Esophagus muscularis mucosa (tissue), 4 donors: ENCODE data around the gene CPA4. TPM values are rescaled to one million over a fixed set of nuclear protein-coding genes. Genes with fewer than 3 reads are reported as not detected.

Experiments used
- DNase-seq: peaks from one replicate; pipeline ENCODE4 v3.0.0-alpha.2; 2017; ENCODE audit errors: extremely low spot score
- H3K27ac ChIP-seq, 4 donors: fragments of 200-600 bp; sonication (generic); replicated peaks in 1 of 4; 1 replicate in 3 of 4; 2 replicates in 1 of 4; pipeline ENCODE4 v1.5.1; 2016 to 2019; ENCODE audit warnings: mild to moderate bottlenecking in 1 of 4
- H3K27me3 ChIP-seq, 4 donors: fragments of 200-600 bp; sonication (generic); one replicate each; pipeline versions ENCODE4 v1.5.1 to v1.6.0; 2016 to 2019
- H3K36me3 ChIP-seq, 4 donors: fragments of 200-600 bp; sonication (generic); one replicate each; pipeline ENCODE4 v1.5.1; 2016 to 2019
- H3K4me1 ChIP-seq, 4 donors: fragments of 200-600 bp; sonication (generic); one replicate each; pipeline ENCODE4 v1.5.1; 2016 to 2019
- H3K4me3 ChIP-seq, 4 donors: fragments of 200-600 bp; sonication (generic); 1 replicate in 2 of 4; 2 replicates in 2 of 4; pipeline ENCODE4 v1.5.1; 2016 to 2019; ENCODE audit warnings: mild to moderate bottlenecking in 4 of 4, moderate library complexity in 1 of 4
- H3K9me3 ChIP-seq, 4 donors: fragments of 200-600 bp; sonication (generic); 1 replicate in 3 of 4; 2 replicates in 1 of 4; pipeline ENCODE4 v1.5.1; 2016 to 2019
- EP300 ChIP-seq: sonication (generic); formaldehyde crosslinking; IDR thresholded peaks from one replicate; pipeline ENCODE4 v1.6.1; 2017; ENCODE audit warnings: antibody characterized with exemption
- POLR2A ChIP-seq: fragments of 450-650 bp; IDR thresholded peaks from one replicate; pipeline ENCODE4 v1.6.1; 2017; ENCODE audit warnings: antibody characterized with exemption, moderate library complexity, mild to moderate bottlenecking, low read depth
- POLR2AphosphoS5 ChIP-seq, 2 donors: sonication (generic); formaldehyde crosslinking; IDR thresholded peaks; one replicate each; pipeline ENCODE4 v1.6.1; 2017; ENCODE audit warnings: antibody characterized with exemption in 2 of 2
- WGBS: methylation state at CpG from one replicate; pipeline ENCODE4 v1.1.5; 2018; 5-methylcytosine and 5-hydroxymethylcytosine counted together
- intact Hi-C: fragments of 100-400 bp; cut with DNase I; formaldehyde crosslinking; loops from one replicate; pipeline ENCODE4 v1.15.1; 2023
- total RNA-seq, 4 donors: library from RNA; depleted of rRNA; stranded (reverse); fragments of >200 nt; gene quantifications; one replicate each; pipeline versions ENCODE4 v1.1.0 to v1.2.1, GENCODE V29; 2016
- TF ChIP-seq, protein P1 (sequence below), 3 experiments: fragments of 200-600 bp in 2 of 3; fragments of 450-650 bp in 1 of 3; sonication (generic) in 2 of 3; IDR thresholded peaks; one replicate each; pipeline ENCODE4 v1.5.1; 2017 to 2019; ENCODE audit warnings: antibody characterized with exemption in 3 of 3, mild to moderate bottlenecking in 2 of 3, moderate library complexity in 1 of 3

CPA4 gene
- total RNA-seq, 4 donors from 2014 or later = not detected

DNA sequence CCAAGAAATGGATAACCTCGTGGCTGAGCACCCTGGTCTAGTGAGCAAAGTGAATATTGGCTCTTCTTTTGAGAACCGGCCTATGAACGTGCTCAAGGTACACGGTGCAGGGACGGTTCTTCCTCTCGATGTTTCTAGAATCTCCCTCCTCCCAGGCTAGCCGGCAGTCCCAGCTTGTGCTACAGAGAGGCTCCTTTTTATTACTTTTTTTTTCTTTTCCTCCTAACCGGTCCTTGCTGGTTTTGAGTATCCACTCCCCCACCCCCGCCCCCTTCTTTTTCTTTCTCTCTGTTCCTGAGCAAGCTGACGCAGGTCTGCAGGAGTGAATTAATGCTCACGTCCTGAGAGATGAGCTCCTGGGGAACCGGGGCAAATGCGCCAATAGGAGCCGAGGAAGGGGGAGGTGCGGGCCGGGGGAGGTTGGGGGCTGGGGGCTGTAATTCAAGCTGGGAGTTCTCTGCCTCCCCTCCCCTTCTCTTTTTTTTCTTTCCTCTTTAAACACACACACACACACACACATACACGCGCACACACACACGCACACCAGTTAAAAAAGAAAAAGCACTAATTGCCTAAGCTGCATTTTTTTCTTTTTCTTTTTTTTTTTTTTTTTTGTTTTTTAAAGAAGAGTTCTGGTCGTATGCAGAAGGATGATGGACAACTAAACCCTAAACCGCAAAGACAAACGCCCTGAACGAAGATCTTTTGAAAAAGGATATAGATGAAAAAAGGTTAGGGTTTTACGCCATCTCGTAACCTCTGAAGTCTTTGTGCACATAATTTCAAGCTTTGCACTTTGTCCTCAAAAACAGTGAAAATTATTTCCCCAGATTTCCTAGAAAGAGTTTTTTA, 19.7 kb upstream of the CPA4 start:
- H3K4me1 ChIP-seq = peaks cover 0 to 27% (median 21%) of the 10 kb centered on the region in 4 donors
- H3K27ac ChIP-seq = peak overlapping the region in 1 of 4 donors; percentile 49
- H3K27me3 ChIP-seq = no peaks in the 10 kb centered on the region
- 17% methylated on average over 25 of the region's 25 CpGs for WGBS
- intact Hi-C loops = no loop called here
- DNase-seq = peak; percentile 70
- no peaks in the 10 kb centered on the region for H3K9me3 ChIP-seq
- no peaks in the 10 kb centered on the region for H3K36me3 ChIP-seq
- TF ChIP-seq EP300 (no peak), POLR2AphosphoS5 (IDR thresholded peaks at IDR 0.05) (no peak), POLR2A (no peak)
- TF ChIP-seq, protein P1, sequence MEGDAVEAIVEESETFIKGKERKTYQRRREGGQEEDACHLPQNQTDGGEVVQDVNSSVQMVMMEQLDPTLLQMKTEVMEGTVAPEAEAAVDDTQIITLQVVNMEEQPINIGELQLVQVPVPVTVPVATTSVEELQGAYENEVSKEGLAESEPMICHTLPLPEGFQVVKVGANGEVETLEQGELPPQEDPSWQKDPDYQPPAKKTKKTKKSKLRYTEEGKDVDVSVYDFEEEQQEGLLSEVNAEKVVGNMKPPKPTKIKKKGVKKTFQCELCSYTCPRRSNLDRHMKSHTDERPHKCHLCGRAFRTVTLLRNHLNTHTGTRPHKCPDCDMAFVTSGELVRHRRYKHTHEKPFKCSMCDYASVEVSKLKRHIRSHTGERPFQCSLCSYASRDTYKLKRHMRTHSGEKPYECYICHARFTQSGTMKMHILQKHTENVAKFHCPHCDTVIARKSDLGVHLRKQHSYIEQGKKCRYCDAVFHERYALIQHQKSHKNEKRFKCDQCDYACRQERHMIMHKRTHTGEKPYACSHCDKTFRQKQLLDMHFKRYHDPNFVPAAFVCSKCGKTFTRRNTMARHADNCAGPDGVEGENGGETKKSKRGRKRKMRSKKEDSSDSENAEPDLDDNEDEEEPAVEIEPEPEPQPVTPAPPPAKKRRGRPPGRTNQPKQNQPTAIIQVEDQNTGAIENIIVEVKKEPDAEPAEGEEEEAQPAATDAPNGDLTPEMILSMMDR (IDR thresholded peaks at IDR 0.05) = no peak
- H3K4me3 ChIP-seq = peak overlapping the region; percentile 34 to 41 (median 39)

DNA sequence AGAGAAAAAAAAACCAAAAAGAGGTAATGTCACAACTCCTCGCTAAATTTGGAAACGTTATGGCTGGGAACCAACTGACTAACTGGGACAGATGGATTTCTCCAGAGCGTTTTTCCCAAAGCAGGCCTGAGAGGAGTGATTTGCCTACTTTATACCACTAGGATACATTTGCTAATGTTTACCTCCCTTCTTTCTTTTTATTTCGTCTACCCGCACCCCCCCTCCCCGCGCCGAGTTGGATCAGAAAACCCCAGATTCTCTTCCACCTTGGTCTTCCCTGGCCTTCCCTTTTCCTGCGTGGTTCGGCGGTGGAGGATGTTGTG, 19.1 kb upstream of the CPA4 start:
- WGBS = 28% methylated on average over 11 of the region's 11 CpGs
- intact Hi-C loops = no loop called here
- DNase-seq = peak; percentile 90
- Histone ChIP-seq H3K9me3 (no peaks in the 10 kb centered on the region), H3K27ac (peak overlapping the region in 1 of 4 donors; percentile 49), H3K27me3 (no peaks in the 10 kb centered on the region), H3K4me3 (peak overlapping the region; percentile 34 to 41 (median 39)), H3K4me1 (peaks cover 0 to 28% (median 21%) of the 10 kb centered on the region in 4 donors), H3K36me3 (no peaks in the 10 kb centered on the region)
- TF ChIP-seq POLR2AphosphoS5 (IDR thresholded peaks at IDR 0.05) = no peak
- TF ChIP-seq, protein P1 (IDR thresholded peaks at IDR 0.05) = peak in 1 of 3 experiments; percentile 19

DNA sequence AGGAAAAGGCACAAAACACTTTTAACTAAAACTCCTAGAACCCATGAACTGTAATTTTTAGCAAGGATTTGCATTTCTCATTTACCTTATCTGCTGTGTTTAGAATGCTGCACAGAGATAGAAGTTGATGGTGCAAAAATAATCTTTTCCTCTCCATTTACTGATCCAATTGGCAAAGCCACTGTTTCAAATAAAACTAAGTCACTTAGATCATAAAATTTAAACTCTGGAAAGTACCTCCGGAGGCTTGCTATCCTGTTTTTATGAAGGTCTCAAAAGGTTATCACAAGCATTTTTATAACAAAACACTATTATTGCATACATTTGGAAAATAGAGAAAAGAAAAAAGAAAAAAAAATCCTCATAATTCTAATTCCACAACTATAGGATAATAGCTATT, 18.7 kb upstream of the CPA4 start:
- peaks cover 0 to 28% (median 21%) of the 10 kb centered on the region in 4 donors for H3K4me1 ChIP-seq
- no peak for DNase-seq
- no peak for TF ChIP-seq POLR2A
- TF ChIP-seq, protein P1 (IDR thresholded peaks at IDR 0.05) = no peak
- 50% methylated on average over 1 of the region's 1 CpG for WGBS
- H3K27ac ChIP-seq = peak overlapping the region in 1 of 4 donors; percentile 49
- intact Hi-C loops = no loop called here
- no peaks in the 10 kb centered on the region for H3K9me3 ChIP-seq
- H3K27me3 ChIP-seq = no peaks in the 10 kb centered on the region
- H3K36me3 ChIP-seq = no peaks in the 10 kb centered on the region
- peak overlapping the region in 1 of 4 donors; percentile 40 for H3K4me3 ChIP-seq

DNA sequence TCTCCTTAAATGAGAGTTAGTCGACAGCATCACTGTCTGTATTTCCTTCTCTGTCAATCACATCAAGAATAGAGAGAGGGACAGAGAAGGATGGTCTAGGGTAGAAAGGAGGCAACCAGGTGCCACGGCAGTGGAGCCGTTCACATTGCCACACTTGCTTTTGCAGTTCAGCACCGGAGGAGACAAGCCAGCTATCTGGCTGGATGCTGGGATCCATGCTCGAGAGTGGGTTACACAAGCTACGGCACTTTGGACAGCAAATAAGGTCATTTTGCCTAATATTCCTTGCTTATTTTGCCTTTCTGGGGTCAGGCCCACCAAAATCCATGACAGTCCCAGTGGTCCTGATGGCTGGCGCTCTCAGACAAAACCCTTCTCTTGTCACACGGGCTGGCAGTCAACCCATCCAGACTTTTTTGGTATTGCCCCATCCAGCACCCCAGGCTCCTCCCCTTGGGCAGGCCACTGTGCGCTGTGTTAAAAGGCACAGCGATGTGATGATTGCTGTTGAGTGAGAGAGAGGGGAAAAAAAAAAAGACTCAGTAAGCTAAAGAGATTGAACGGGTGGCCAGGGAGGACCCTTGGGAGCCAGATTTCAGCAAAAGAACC, 17.9 kb upstream of the CPA4 start:
- intact Hi-C loops = no loop called here
- Histone ChIP-seq H3K4me3 (no peak overlapping the region), H3K27ac (no peak overlapping the region), H3K4me1 (peaks cover 0 to 28% (median 21%) of the 10 kb centered on the region in 4 donors), H3K9me3 (no peaks in the 10 kb centered on the region), H3K36me3 (no peaks in the 10 kb centered on the region), H3K27me3 (no peaks in the 10 kb centered on the region)
- DNase-seq = no peak
- 80% methylated on average over 11 of the region's 11 CpGs for WGBS
- TF ChIP-seq, protein P1 (IDR thresholded peaks at IDR 0.05) = no peak
- TF ChIP-seq POLR2A = no peak
- no peak for TF ChIP-seq EP300
- TF ChIP-seq POLR2AphosphoS5 (IDR thresholded peaks at IDR 0.05) = no peak
